ENCODE data around the gene MYO15A. TPM values are rescaled to one million over a fixed set of nuclear protein-coding genes. Genes with fewer than 3 reads are reported as not detected.

MYO15A gene
- total RNA-seq, 1 donor from 2014 or later: 1.8 TPM

DNA sequence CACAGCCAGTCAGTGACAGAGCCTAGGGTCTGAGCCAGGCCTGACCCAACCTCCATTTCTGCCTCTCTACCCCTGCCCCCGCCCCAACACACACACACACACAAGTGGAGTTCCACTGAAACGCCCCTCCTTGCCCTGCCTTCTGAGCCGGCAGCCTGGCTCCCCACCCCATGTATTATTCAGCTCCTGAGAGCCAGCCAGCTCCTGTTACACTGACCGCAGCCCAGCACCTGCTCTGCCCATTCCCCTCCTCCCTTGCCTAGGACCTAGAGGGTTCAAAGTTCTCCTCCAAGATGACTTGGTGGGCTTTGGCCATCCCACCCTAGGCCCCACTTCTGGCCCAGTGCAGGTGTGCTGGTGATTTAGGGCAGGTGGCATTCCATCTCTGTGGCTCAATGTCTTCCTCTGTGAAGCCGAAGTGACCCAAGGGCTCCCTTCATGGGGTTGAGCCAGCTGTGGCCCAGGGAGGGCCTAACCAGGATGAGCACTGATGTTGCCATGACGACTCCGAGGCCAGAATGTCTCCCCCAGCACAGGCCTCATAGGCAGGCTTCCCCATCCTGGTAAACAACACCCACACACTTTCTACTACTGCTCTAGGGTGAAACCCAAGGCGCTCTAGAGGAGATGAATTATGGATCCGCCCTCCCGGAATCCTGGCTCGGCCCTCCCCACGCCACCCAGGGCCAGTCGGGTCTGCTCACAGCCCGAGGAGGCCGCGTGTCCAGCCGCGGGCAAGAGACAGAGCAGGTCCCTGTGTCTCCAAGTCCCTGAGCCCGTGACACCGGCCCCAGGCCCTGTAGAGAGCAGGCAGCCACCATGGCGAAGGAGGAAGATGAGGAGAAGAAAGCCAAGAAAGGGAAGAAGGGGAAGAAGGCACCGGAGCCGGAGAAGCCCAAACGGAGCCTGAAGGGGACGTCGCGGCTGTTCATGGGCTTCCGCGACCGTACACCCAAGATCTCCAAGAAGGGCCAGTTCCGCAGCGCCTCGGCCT, 9.7 kb downstream of the MYO15A start:
- H3K4me3 Mint-ChIP-seq: no peak overlapping the region
- H3K27ac Mint-ChIP-seq: no peak overlapping the region
- no peaks in the 10 kb centered on the region for H3K27me3 Mint-ChIP-seq
- TF ChIP-seq CTCF (conservative IDR thresholded peaks at IDR 0.05): no peak
- no peak for DNase-seq (ENCODE audit: extremely low spot score, unreplicated experiment)
- peaks cover 5% of the 10 kb centered on the region for H3K4me1 Mint-ChIP-seq (ENCODE audit: unreplicated experiment)
- H3K9me3 Mint-ChIP-seq: no peaks in the 10 kb centered on the region
- no peaks in the 10 kb centered on the region for H3K36me3 Mint-ChIP-seq

DNA sequence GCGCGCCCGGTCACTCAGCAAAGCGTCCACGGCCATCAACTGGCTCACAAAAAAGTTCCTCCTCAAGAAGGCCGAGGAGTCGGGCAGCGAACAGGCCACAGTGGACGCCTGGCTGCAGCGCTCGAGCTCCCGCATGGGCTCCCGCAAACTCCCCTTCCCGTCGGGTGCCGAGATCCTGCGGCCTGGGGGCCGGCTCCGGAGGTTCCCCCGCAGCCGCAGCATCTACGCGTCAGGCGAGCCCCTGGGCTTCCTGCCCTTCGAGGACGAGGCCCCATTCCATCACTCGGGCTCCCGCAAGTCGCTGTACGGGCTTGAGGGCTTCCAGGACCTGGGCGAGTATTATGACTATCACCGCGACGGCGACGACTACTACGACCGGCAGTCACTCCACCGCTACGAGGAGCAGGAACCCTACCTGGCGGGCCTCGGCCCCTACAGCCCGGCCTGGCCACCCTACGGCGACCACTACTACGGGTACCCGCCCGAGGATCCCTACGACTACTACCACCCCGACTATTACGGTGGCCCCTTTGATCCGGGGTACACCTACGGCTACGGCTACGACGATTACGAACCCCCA, 10.7 kb downstream of the MYO15A start:
- no peak overlapping the region for H3K4me3 Mint-ChIP-seq
- H3K27ac Mint-ChIP-seq: no peak overlapping the region
- TF ChIP-seq CTCF (conservative IDR thresholded peaks at IDR 0.05): no peak
- H3K9me3 Mint-ChIP-seq: no peaks in the 10 kb centered on the region
- no peaks in the 10 kb centered on the region for H3K36me3 Mint-ChIP-seq
- DNase-seq (ENCODE audit: extremely low spot score, unreplicated experiment): no peak
- peaks cover 5% of the 10 kb centered on the region for H3K4me1 Mint-ChIP-seq (ENCODE audit: unreplicated experiment)
- H3K27me3 Mint-ChIP-seq: no peaks in the 10 kb centered on the region

GRCh38 chr17:18119938-18120337, 11.4 kb downstream of the MYO15A start:
- H3K4me1 Mint-ChIP-seq (ENCODE audit: unreplicated experiment): peaks cover 5% of the 10 kb centered on the region
- no peak overlapping the region for H3K4me3 Mint-ChIP-seq
- TF ChIP-seq CTCF (conservative IDR thresholded peaks at IDR 0.05): no peak
- no peak for DNase-seq (ENCODE audit: extremely low spot score, unreplicated experiment)
- no peaks in the 10 kb centered on the region for H3K27me3 Mint-ChIP-seq
- H3K9me3 Mint-ChIP-seq: no peaks in the 10 kb centered on the region
- no peak overlapping the region for H3K27ac Mint-ChIP-seq
- no peaks in the 10 kb centered on the region for H3K36me3 Mint-ChIP-seq

GRCh38 chr17:18120461-18121017, 12.0 kb downstream of the MYO15A start:
- no peak for TF ChIP-seq CTCF (conservative IDR thresholded peaks at IDR 0.05)
- Mint-ChIP-seq H3K4me3 (no peak overlapping the region), H3K27ac (no peak overlapping the region), H3K4me1 (ENCODE audit: unreplicated experiment) (peaks cover 4% of the 10 kb centered on the region), H3K9me3 (no peaks in the 10 kb centered on the region), H3K27me3 (no peaks in the 10 kb centered on the region), H3K36me3 (no peaks in the 10 kb centered on the region)
- DNase-seq (ENCODE audit: extremely low spot score, unreplicated experiment): no peak

GRCh38 chr17:18121144-18121910, 12.8 kb downstream of the MYO15A start:
- Mint-ChIP-seq H3K27ac (no peak overlapping the region), H3K4me1 (ENCODE audit: unreplicated experiment) (no peaks in the 10 kb centered on the region), H3K4me3 (no peak overlapping the region), H3K27me3 (no peaks in the 10 kb centered on the region), H3K36me3 (no peaks in the 10 kb centered on the region), H3K9me3 (no peaks in the 10 kb centered on the region)
- no peak for TF ChIP-seq CTCF (conservative IDR thresholded peaks at IDR 0.05)
- no peak for DNase-seq (ENCODE audit: extremely low spot score, unreplicated experiment)
